K562 (cell line): ENCODE measurements around the gene PLEKHA5. TPM values are rescaled to one million over a fixed set of nuclear protein-coding genes. Genes with fewer than 3 reads are reported as not detected.

Experiments used
- ETS1 ChIP-seq: conservative IDR thresholded peaks from 2 replicates; pipeline ENCODE4 v1.6.1; 2011; ENCODE audit warnings: low read depth, mild to moderate bottlenecking, low read length; ENCODE audit not compliant: control insufficient read depth
- NR3C1 ChIP-seq: sonication (generic); formaldehyde crosslinking; IDR thresholded peaks from 2 replicates; pipeline ENCODE4 v1.8.1; 2022; ENCODE audit warnings: missing genetic modification reagents
- POU5F1 ChIP-seq: fragments of 150-350 bp; IDR thresholded peaks from 2 replicates; pipeline ENCODE4 v1.6.1; 2014; ENCODE audit warnings: borderline replicate concordance, low read length, low read depth, mild to moderate bottlenecking; ENCODE audit not compliant: partially characterized antibody
- PURB ChIP-seq: sonication (generic); formaldehyde crosslinking; IDR thresholded peaks from 2 replicates; pipeline ENCODE4 v1.9.0; 2021; ENCODE audit warnings: low read depth, mild to moderate bottlenecking, missing genetic modification reagents
- SAFB2 ChIP-seq: fragments of 200-400 bp; formaldehyde crosslinking; IDR thresholded peaks from 2 replicates; pipeline ENCODE4 v1.6.1; 2018; ENCODE audit warnings: borderline replicate concordance, low read length, low read depth, moderate library complexity; ENCODE audit not compliant: severe bottlenecking
- SFPQ ChIP-seq: fragments of 200-400 bp; formaldehyde crosslinking; IDR thresholded peaks from 2 replicates; pipeline ENCODE4 v1.6.1; 2017; ENCODE audit warnings: mild to moderate bottlenecking, low read depth, low read length, moderate library complexity
- SNRNP70 ChIP-seq: fragments of 200-400 bp; formaldehyde crosslinking; optimal IDR thresholded peaks from 2 replicates; pipeline ENCODE3; 2017; ENCODE audit warnings: low read depth, low read length
- VEZF1 ChIP-seq: fragments of 200-800 bp; sonication (Bioruptor generic); IDR thresholded peaks from 2 replicates; pipeline ENCODE4 v1.6.1; 2017; ENCODE audit warnings: missing genetic modification characterization, missing compliant biosample characterization
- ZNF239 ChIP-seq: fragments of 250-450 bp; sonication (Bioruptor Pico); IDR thresholded peaks from 2 replicates; pipeline ENCODE4 v1.4.0; 2020; ENCODE audit warnings: mild to moderate bottlenecking
- ZNF398 ChIP-seq: fragments of 250-450 bp; sonication (Bioruptor Pico); IDR thresholded peaks from 2 replicates; pipeline ENCODE4 v1.8.0; 2021; ENCODE audit warnings: moderate library complexity, mild to moderate bottlenecking, inconsistent platforms
- ZNF512 ChIP-seq: IDR thresholded peaks from 2 replicates; pipeline ENCODE4 v1.6.1; 2016; ENCODE audit warnings: missing genetic modification characterization, missing compliant biosample characterization
- polyA plus RNA-seq, 8 experiments: library from polyadenylated mRNA; depleted of rRNA in 4 of 8; stranded (reverse) in 5 of 8; unstranded in 3 of 8; fragments of >200 nt; fragmentation: Nextera tagmentation in 2 of 8; fragmentation: Illumina TruSeq in 1 of 8; extraction: Ambion mirVana in 2 of 8; extraction: Trizol in 1 of 8; gene quantifications; 2 replicates each; pipeline versions ENCODE4 v1.2.1 to v1.2.3, GENCODE V29; 2011 to 2014; ENCODE audit warnings: inconsistent platforms in 1 of 8, missing spikeins in 1 of 8
- total RNA-seq, 7 experiments: library from RNA; depleted of rRNA in 6 of 7; stranded (reverse); fragments of >200 nt in 6 of 7; fragmentation: Illumina TruSeq in 2 of 7; extraction: Trizol in 2 of 7; gene quantifications; 2 replicates each; pipeline versions ENCODE4 v1.2.1 to v1.2.3, GENCODE V29; 2011 to 2021; ENCODE audit warnings: low replicate concordance in 1 of 7

PLEKHA5 gene
- total and polyA plus RNA-seq, 9 of the 15 experiments (the other 6 are each of a cell fraction or from before 2014, with no cell fraction given): 7.2 to 26.2 (median 17.4) TPM

- no peak for TF ChIP-seq ETS1
- no peak for TF ChIP-seq SNRNP70
- TF ChIP-seq ZNF239 (CRISPR knock-in tag): no peak
- TF ChIP-seq ZNF398 (CRISPR knock-in tag): no peak
- TF ChIP-seq PURB (CRISPR knock-in tag): no peak
- no peak for TF ChIP-seq NR3C1 (CRISPR knock-in tag)
- no peak for TF ChIP-seq SFPQ
- TF ChIP-seq SAFB2: no peak
- no peak for TF ChIP-seq VEZF1 (CRISPR knock-in tag)
- TF ChIP-seq ZNF512 (tag): no peak
- no peak for TF ChIP-seq POU5F1
Observed at GRCh38 chr12:19311165-19311564, 181.6 kb downstream of the PLEKHA5 start (continued).
